NT2/D1 (cell line): Measurements from ENCODE around the gene CDKN2B-AS1.

Experiments used
- DNase-seq: peaks from one replicate; pipeline ENCODE4 v3.0.0-alpha.2; 2011; ENCODE audit warnings: low read depth, low spot score
- H3K27me3 ChIP-seq: 2 replicates; pipeline ENCODE4 v1.6.0; 2011; ENCODE audit warnings: mild to moderate bottlenecking; ENCODE audit not compliant: insufficient read length, insufficient read depth
- H3K36me3 ChIP-seq: 2 replicates; pipeline ENCODE4 v1.6.1; 2011; ENCODE audit warnings: mild to moderate bottlenecking, low read length, mixed read lengths; ENCODE audit not compliant: insufficient read depth, insufficient read length
- H3K4me1 ChIP-seq: 2 replicates; pipeline ENCODE4 v1.5.1; 2011; ENCODE audit not compliant: insufficient read depth, insufficient read length
- H3K4me3 ChIP-seq: 2 replicates; pipeline ENCODE4 v1.5.1; 2011; ENCODE audit warnings: low read depth; ENCODE audit not compliant: insufficient read length
- H3K9ac ChIP-seq: 2 replicates; pipeline ENCODE4 v1.6.0; 2011; ENCODE audit warnings: low read depth; ENCODE audit not compliant: insufficient read length
- H3K9me3 ChIP-seq: 2 replicates; pipeline ENCODE4 v1.5.1; 2011; ENCODE audit warnings: mild to moderate bottlenecking, low read length; ENCODE audit not compliant: insufficient read depth
- SUZ12 ChIP-seq: IDR thresholded peaks from 2 replicates; pipeline ENCODE4 v1.6.1; 2011; ENCODE audit not compliant: insufficient read length, insufficient read depth; ENCODE audit errors: extremely low read depth
- YY1 ChIP-seq: IDR thresholded peaks from 2 replicates; pipeline ENCODE4 v1.6.1; 2011; ENCODE audit not compliant: insufficient read length, insufficient read depth
- ZNF274 ChIP-seq: IDR thresholded peaks from 2 replicates; pipeline ENCODE4 v1.6.1; 2011; ENCODE audit warnings: mild to moderate bottlenecking, low read depth, low read length

Gene CDKN2B-AS1

DNA sequence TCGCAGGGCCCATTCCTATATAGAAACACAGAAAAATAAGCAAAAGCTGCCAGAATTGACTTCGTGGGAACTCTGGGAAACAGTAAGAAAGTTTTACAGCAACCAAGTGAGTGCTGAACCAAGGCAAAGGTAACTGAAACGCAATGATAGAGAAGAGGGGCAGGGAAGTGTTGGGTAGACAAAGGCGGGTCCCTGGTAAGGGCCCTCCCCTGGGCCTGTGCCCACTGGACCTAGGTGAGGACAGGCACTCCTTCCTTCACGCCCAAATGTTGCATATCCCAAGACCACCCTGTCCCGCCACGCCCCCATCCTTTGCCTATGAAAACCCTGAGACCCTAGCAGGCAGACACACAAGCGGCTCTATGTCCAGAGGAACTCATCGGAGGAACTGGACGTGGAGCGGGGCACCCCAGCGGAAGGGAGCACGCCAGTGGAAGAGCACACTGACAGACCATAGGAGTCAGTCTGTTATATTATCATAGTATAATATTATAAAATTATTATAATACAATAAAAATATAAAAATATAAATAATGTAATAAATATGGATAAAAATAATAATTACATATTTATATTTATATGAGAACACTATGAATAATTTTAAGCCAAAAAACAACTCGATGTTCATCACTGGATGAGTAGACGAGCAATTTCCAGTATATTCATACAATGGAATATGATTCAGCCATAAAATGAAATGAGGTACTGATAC lies 28.3 kb upstream of the CDKN2B-AS1 start:
- Histone ChIP-seq H3K4me1 (peaks cover 10% of the 10 kb centered on the region), H3K9me3 (no peaks in the 10 kb centered on the region), H3K4me3 (no peak overlapping the region), H3K36me3 (no peaks in the 10 kb centered on the region), H3K27me3 (peaks cover 91% of the 10 kb centered on the region), H3K9ac (no peak overlapping the region)
- peak; percentile 51 for TF ChIP-seq SUZ12
- TF ChIP-seq ZNF274: no peak
- no peak for TF ChIP-seq YY1
- no peak for DNase-seq

DNA sequence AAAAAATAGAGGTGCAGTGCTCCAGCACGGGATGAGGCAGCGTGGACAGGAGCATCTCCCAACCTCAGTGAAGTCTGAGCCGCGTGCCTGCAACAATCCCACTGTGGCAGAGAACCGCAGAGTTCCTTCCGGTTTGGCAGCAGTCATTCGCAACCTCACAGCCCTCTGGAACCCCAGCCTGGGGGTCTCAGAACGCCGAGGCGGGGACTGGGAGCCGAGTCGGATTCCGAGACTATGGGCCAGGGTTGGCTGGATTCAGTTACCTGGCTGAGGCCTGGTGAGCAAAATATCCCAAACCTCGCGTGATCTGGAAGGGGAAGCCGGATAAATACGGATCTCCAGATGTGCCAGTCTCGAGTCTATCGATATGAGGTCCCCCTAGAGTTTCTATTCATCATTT lies 27.4 kb upstream of the CDKN2B-AS1 start:
- Histone ChIP-seq H3K36me3 (no peaks in the 10 kb centered on the region), H3K9ac (no peak overlapping the region), H3K27me3 (peaks cover 98% of the 10 kb centered on the region), H3K4me1 (peaks cover 10% of the 10 kb centered on the region), H3K9me3 (no peaks in the 10 kb centered on the region), H3K4me3 (no peak overlapping the region)
- no peak for TF ChIP-seq YY1
- TF ChIP-seq SUZ12: no peak
- DNase-seq: no peak

DNA sequence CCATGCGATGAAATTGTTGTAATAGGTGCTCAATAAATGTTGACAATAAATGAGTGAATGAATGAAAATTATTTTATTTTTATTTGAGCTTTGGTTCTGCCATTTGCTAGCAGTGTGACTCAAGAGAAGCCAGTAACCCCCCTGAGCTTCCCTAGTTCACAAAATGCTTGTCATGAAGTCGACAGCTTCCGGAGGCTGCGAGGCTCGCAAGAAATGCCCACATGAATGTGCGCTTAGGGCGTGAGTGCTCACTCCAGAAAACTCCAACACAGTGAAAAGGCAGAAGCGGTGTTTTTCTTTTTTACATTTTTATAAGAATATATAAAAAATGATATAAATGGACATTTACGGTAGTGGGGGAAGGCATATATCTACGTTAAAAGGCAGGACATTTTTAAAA lies 26.9 kb upstream of the CDKN2B-AS1 start:
- no peak for DNase-seq
- Histone ChIP-seq H3K4me1 (peaks cover 10% of the 10 kb centered on the region), H3K27me3 (peaks cover 100% of the 10 kb centered on the region), H3K36me3 (no peaks in the 10 kb centered on the region), H3K4me3 (no peak overlapping the region), H3K9me3 (no peaks in the 10 kb centered on the region), H3K9ac (no peak overlapping the region)
- TF ChIP-seq SUZ12 (no peak), ZNF274 (no peak), YY1 (no peak)

DNA sequence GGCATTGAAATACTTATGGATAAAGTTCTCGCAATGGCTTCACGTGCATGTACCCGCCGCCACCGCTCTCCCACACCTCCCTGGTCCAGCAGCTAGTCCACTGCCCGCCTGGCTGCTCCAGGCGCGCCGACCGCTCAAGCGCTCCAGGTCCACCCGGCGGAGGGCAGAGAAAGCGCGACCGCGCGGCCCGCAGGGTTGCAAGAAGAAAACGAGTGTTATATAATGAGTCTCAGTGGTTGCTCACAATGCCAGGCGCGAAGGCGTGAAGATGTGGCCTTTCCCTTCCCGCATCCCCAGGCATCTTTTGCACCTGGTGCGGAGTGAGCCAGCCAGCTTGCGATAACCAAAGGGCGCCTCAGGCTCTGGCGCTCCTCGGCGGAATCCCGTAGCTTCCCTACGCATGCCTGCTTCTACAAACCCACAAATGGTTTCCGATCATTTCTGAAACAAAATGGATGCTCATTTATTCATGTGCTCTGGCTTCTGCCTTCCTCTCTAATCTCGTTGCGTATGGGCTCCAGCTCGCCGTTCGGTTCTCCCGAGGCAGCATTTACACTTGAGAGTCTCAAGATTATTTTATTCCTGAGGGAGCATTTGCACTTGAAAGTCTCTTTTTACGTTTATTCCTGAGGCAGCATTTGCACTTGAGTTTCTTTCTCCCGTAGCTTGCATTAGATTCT lies 26.1 kb upstream of the CDKN2B-AS1 start:
- no peaks in the 10 kb centered on the region for H3K36me3 ChIP-seq
- no peak overlapping the region for H3K4me3 ChIP-seq
- no peak for DNase-seq
- peaks cover 10% of the 10 kb centered on the region for H3K4me1 ChIP-seq
- H3K9ac ChIP-seq: no peak overlapping the region
- TF ChIP-seq SUZ12 (peak; percentile 99), YY1 (no peak), ZNF274 (no peak)
- H3K27me3 ChIP-seq: peaks cover 100% of the 10 kb centered on the region
- H3K9me3 ChIP-seq: no peaks in the 10 kb centered on the region

DNA sequence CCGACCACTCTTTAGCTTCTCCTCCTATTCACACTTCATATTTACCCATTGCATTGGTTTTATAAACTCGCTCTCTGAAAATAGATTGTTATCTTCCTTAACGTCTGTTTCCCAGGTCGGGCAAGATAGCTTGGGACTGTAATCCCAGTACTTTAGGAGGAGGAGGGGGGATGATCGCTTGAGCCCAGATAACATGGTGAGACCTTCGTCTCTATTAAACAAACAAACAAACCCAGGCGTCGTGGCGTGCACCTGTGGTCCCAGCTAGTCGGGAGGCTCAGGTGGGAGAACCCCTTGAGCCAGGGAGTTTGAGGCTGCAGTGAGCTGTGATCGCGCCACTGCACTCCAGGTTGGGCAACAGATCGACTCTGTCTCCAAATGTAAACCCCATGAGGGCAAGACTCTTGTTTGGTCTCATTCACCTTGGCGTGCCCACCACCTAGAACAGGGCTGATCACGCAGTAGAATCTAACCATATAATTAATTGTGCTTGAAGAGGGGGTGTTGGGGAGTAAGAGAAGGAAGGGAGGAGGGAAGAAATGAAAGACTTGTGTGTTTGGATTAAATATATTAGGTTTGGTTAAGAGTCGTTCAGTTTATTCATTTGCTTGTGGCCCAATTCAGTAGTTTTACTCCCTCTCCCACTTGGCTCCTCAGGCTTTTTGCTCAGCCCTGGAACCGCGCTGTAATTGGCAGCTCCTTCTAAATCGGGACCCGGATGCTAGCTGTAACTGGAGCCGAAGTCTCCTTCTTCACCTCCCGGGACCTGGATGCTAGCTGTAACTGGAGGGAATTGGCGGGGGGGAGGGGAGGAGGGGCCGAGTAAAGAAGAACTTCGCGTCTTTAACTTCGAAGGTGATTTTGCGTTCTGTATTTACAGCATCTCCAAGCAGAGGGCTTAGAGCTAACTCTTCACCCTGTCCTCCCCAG lies 25.3 kb upstream of the CDKN2B-AS1 start:
- no peak for TF ChIP-seq ZNF274
- TF ChIP-seq YY1: no peak
- no peak for TF ChIP-seq SUZ12
- H3K4me1 ChIP-seq: peaks cover 10% of the 10 kb centered on the region
- no peaks in the 10 kb centered on the region for H3K9me3 ChIP-seq
- H3K4me3 ChIP-seq: no peak overlapping the region
- no peak overlapping the region for H3K9ac ChIP-seq
- no peaks in the 10 kb centered on the region for H3K36me3 ChIP-seq
- H3K27me3 ChIP-seq: peaks cover 100% of the 10 kb centered on the region
- DNase-seq: no peak

DNA sequence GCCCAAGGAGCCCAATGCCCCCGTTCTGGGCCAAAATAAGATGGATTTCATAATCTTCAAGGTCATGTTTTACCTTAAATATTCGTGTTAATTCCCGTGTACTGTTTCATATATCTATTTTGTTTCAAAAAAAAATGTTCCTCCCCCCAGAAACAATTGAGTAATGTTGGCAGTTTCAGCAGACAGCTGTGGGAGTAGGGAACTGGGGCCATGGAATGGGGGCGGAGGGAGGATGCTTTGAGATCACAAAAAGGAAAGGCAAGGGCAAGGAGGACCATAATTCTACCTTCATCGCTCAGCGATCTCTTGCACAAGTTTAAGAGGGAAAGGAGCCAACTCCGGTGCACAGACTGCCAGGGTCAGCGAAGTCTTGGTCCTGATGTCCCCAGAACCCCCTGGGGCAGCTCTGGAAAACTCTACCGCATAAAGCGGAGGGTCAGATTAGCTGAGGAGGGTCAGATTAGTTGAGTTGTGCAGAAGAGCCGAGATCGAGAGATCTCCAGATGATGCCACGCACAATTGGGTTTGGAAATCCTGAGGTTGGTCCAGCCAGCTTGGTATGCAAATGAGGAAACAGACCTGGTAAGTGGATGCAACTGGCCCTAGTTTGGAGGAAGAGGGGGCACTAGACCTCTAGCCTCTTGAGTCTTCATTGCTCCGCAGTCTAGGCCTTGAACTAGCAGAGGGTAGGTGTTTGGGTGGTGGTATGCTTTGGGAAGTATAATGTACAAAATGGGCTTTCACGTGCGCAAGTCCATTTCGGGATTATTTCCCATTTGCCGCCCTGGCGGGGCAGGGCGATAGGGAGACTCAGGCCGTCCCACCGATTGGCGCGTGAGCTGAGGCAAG lies 24.4 kb upstream of the CDKN2B-AS1 start:
- Histone ChIP-seq H3K9me3 (no peaks in the 10 kb centered on the region), H3K4me1 (peaks cover 10% of the 10 kb centered on the region), H3K9ac (no peak overlapping the region), H3K36me3 (no peaks in the 10 kb centered on the region), H3K4me3 (peak overlapping the region; percentile 19), H3K27me3 (peaks cover 100% of the 10 kb centered on the region)
- no peak for DNase-seq
- TF ChIP-seq SUZ12 (no peak), ZNF274 (no peak), YY1 (no peak)
